LNCaP clone FGC (cell line): ENCODE results near the gene RGS5.

Experiments used
- DNase-seq: peaks from one replicate; pipeline ENCODE4 v3.0.0-alpha.2; 2011; ENCODE audit warnings: low read depth
- H3K4me3 ChIP-seq: 2 replicates; pipeline ENCODE4 v1.5.1; 2011; ENCODE audit warnings: mild to moderate bottlenecking, low read depth, low read length, control low read depth
- CTCF ChIP-seq: IDR thresholded peaks from 2 replicates; pipeline ENCODE4 v1.5.1; 2012; ENCODE audit warnings: mild to moderate bottlenecking; ENCODE audit not compliant: control insufficient read depth, insufficient read depth; ENCODE audit errors: extremely low read depth

RGS5 gene

GRCh38 chr1:163148911-163149310 is 53.8 kb downstream of the RGS5 start:
- TF ChIP-seq CTCF: no peak
- H3K4me3 ChIP-seq: no peak overlapping the region
- DNase-seq: no peak

GRCh38 chr1:163147019-163147418 is 55.7 kb downstream of the RGS5 start:
- no peak for TF ChIP-seq CTCF
- no peak overlapping the region for H3K4me3 ChIP-seq
- DNase-seq: no peak

- H3K4me3 ChIP-seq: no peak overlapping the region
- no peak for TF ChIP-seq CTCF
- DNase-seq: no peak
These were observed 57.3 kb downstream of the RGS5 start for GRCh38 chr1:163145435-163145834.

- no peak for DNase-seq
- no peak for TF ChIP-seq CTCF
- H3K4me3 ChIP-seq: no peak overlapping the region
These were observed 58.3 kb downstream of the RGS5 start for GRCh38 chr1:163144418-163144817.

- no peak overlapping the region for H3K4me3 ChIP-seq
- no peak for DNase-seq
- TF ChIP-seq CTCF: no peak
These were observed 60.6 kb downstream of the RGS5 start for GRCh38 chr1:163142152-163142551.

GRCh38 chr1:163141556-163141955 is 61.2 kb downstream of the RGS5 start:
- DNase-seq: no peak
- TF ChIP-seq CTCF: no peak
- H3K4me3 ChIP-seq: no peak overlapping the region

GRCh38 chr1:163137556-163138265 is 65.0 kb downstream of the RGS5 start:
- DNase-seq: no peak
- H3K4me3 ChIP-seq: no peak overlapping the region
- no peak for TF ChIP-seq CTCF
